SU-DHL-6 (cell line): Measurements from ENCODE around the gene ADD1.

Experiments
- EZH2phosphoT487 ChIP-seq: fragments of 200-600 bp; sonication (generic), shearing (Covaris generic); conservative IDR thresholded peaks from 2 replicates; pipeline ENCODE4 v1.6.1; 2018; ENCODE audit warnings: mild to moderate bottlenecking, antibody characterized with exemption, low read length, moderate library complexity, mixed read lengths
- TF ChIP-seq, protein P1 (sequence below): fragments of 200-600 bp; sonication (generic); IDR thresholded peaks from one replicate; pipeline ENCODE4 v1.5.1; 2017; ENCODE audit warnings: antibody characterized with exemption, mild to moderate bottlenecking, low read length, moderate library complexity; ENCODE audit not compliant: insufficient read depth, poor library complexity, severe bottlenecking

DNA sequence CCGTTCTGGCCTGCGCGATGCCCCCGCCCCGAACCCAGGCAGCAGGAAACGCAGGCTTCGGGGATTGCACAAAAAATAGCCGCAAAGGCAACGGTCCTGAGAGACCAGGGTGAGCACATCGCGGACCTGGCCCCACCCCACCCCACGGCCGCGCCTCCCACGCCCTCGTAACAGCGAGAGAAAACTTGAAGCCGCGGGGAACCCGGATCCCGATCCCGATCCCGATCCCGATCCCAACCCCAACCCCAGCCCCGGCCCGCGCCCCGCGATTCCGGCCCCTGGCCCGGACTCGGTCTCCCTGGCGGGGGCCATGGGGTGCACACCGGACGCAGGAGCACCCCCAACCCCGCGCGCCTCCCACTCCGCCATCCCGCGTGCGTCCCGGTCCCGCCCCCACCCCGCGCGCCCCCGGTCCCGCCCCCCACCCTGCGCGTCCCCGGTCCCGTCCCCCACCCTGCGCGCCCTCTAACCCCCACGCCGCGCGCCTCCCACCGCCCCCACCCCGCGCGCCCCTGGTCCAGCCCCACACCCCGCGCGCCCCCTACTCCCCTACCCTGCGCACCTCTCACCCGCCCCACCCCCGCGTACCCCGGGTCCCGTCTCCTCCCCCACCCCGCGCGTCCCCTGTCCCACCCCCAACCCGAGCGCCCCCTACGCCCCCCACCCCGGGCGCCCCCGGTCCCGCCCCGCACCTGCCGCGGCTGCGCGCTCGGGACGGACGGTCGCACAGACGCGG, 90.6 kb downstream of the ADD1 start:
- TF ChIP-seq, protein P1, sequence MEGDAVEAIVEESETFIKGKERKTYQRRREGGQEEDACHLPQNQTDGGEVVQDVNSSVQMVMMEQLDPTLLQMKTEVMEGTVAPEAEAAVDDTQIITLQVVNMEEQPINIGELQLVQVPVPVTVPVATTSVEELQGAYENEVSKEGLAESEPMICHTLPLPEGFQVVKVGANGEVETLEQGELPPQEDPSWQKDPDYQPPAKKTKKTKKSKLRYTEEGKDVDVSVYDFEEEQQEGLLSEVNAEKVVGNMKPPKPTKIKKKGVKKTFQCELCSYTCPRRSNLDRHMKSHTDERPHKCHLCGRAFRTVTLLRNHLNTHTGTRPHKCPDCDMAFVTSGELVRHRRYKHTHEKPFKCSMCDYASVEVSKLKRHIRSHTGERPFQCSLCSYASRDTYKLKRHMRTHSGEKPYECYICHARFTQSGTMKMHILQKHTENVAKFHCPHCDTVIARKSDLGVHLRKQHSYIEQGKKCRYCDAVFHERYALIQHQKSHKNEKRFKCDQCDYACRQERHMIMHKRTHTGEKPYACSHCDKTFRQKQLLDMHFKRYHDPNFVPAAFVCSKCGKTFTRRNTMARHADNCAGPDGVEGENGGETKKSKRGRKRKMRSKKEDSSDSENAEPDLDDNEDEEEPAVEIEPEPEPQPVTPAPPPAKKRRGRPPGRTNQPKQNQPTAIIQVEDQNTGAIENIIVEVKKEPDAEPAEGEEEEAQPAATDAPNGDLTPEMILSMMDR, result no peak
- no peak for TF ChIP-seq EZH2phosphoT487
